ENCODE data around the gene NDEL1. TPM values are rescaled to one million over a fixed set of nuclear protein-coding genes. Genes with fewer than 3 reads are reported as not detected.
"Not testable (repeated sequence)": the region's sequence is repeated elsewhere in the genome, so short reads cannot be mapped to it uniquely, and the experiment has no call there.

Gene NDEL1
- total and polyA plus RNA-seq, 10 donors, result 11.6 to 141 (median 81.9) TPM

- TF ChIP-seq CTCF (IDR thresholded peaks at IDR 0.05 in 8 of 11, conservative IDR thresholded peaks at IDR 0.05 in 3 of 11) (no peak), POLR2A (IDR thresholded peaks at IDR 0.05) (no peak), POLR2AphosphoS5 (IDR thresholded peaks at IDR 0.05) (no peak)
- H3K4me1 ChIP-seq, result peaks cover 0 to 31% (median 8%) of the 10 kb centered on the region in 6 donors
- H3K4me3 ChIP-seq, result no peak overlapping the region
- H3K27ac ChIP-seq, result no peak overlapping the region
- peaks cover 0 to 34% (median 0%) of the 10 kb centered on the region in 7 donors for H3K27me3 ChIP-seq (replicated peaks in 1 of 7)
- 33 to 56% (median 55%) methylated on average over 2 to 9 of the region's 9 CpGs for WGBS, 5 donors
- H3K36me3 ChIP-seq, result no peaks in the 10 kb centered on the region
- no peaks in the 10 kb centered on the region for H3K9me3 ChIP-seq
- intact Hi-C loops (cut with DNase I; ENCODE audit: low total_unique reads), result no loop called here
- DNase-seq, result no peak
Measured at GRCh38 chr17:8391711-8392110, 44.0 kb upstream of the NDEL1 start.

- H3K36me3 ChIP-seq, result no peaks in the 10 kb centered on the region
- H3K4me1 ChIP-seq, result peaks cover 0 to 29% (median 8%) of the 10 kb centered on the region in 6 donors
- intact Hi-C loops (cut with DNase I; ENCODE audit: low total_unique reads), result no loop called here
- H3K9me3 ChIP-seq, result no peaks in the 10 kb centered on the region
- WGBS, 5 donors, result 77 to 90% (median 85%) methylated on average over 10 to 18 of the region's 18 CpGs
- peaks cover 0 to 39% (median 0%) of the 10 kb centered on the region in 7 donors for H3K27me3 ChIP-seq (replicated peaks in 1 of 7)
- TF ChIP-seq POLR2AphosphoS5 (IDR thresholded peaks at IDR 0.05) (no peak), POLR2A (IDR thresholded peaks at IDR 0.05) (no peak), CTCF (IDR thresholded peaks at IDR 0.05 in 8 of 11, conservative IDR thresholded peaks at IDR 0.05 in 3 of 11) (no peak)
- no peak overlapping the region for H3K4me3 ChIP-seq
- no peak overlapping the region for H3K27ac ChIP-seq
- DNase-seq, result no peak
Measured at GRCh38 chr17:8392274-8392673, 43.4 kb upstream of the NDEL1 start.

- WGBS, 5 donors, result 87 to 95% (median 92%) methylated on average over 15 to 46 of the region's 46 CpGs
- Histone ChIP-seq H3K9me3 (no peaks in the 10 kb centered on the region), H3K27me3 (replicated peaks in 1 of 7) (peaks cover 0 to 45% (median 0%) of the 10 kb centered on the region in 7 donors), H3K27ac (peak overlapping the region in 7 of 8 donors; percentile 12 to 80 (median 47)), H3K36me3 (no peaks in the 10 kb centered on the region), H3K4me3 (peak overlapping the region in 1 of 8 donors; percentile 17), H3K4me1 (peaks cover 0 to 23% (median 8%) of the 10 kb centered on the region in 6 donors)
- TF ChIP-seq POLR2A (IDR thresholded peaks at IDR 0.05), result no peak
- TF ChIP-seq POLR2AphosphoS5 (IDR thresholded peaks at IDR 0.05), result no peak
- TF ChIP-seq CTCF (IDR thresholded peaks at IDR 0.05 in 8 of 11, conservative IDR thresholded peaks at IDR 0.05 in 3 of 11), result no peak
- intact Hi-C loops (cut with DNase I; ENCODE audit: low total_unique reads), result no loop called here
- DNase-seq, result no peak
Measured at GRCh38 chr17:8392674-8393469, 42.8 kb upstream of the NDEL1 start.

GRCh38 chr17:8393470-8394231, 42.0 kb upstream of the NDEL1 start:
- Histone ChIP-seq H3K36me3 (no peaks in the 10 kb centered on the region), H3K4me3 (peak overlapping the region in 1 of 8 donors; percentile 17), H3K27ac (peak overlapping the region in 7 of 8 donors; percentile 12 to 80 (median 47)), H3K9me3 (no peaks in the 10 kb centered on the region), H3K27me3 (replicated peaks in 1 of 7) (peaks cover 0 to 53% (median 0%) of the 10 kb centered on the region in 7 donors), H3K4me1 (peaks cover 0 to 17% (median 8%) of the 10 kb centered on the region in 6 donors)
- DNase-seq, result no peak
- TF ChIP-seq POLR2AphosphoS5 (IDR thresholded peaks at IDR 0.05), result peak in 2 of 3 donors; percentile 14 to 88
- no peak for TF ChIP-seq POLR2A (IDR thresholded peaks at IDR 0.05)
- intact Hi-C loops (cut with DNase I; ENCODE audit: low total_unique reads), result no loop called here
- WGBS, 5 donors, result 54 to 59% (median 57%) methylated on average over 8 of the region's 8 CpGs

- H3K36me3 ChIP-seq; H3K27ac ChIP-seq; intact Hi-C loops (cut with DNase I; ENCODE audit: low total_unique reads); H3K9me3 ChIP-seq; H3K4me3 ChIP-seq: not testable (repeated sequence)
- H3K4me1 ChIP-seq, result peaks cover 0 to 17% (median 8%) of the 10 kb centered on the region in 6 donors
- H3K27me3 ChIP-seq (replicated peaks in 1 of 7), result peaks cover 0 to 62% (median 0%) of the 10 kb centered on the region in 7 donors
- WGBS, 5 donors, result 83 to 97% (median 91%) methylated on average over 9 of the region's 9 CpGs
- peak; percentile 59 for DNase-seq
Measured at GRCh38 chr17:8394497-8394896, 41.2 kb upstream of the NDEL1 start.

All from spleen (tissue), 11 donors.